Ovary (tissue), 9 donors: ENCODE measurements around the gene ATP6V1D. TPM values are rescaled to one million over a fixed set of nuclear protein-coding genes. Genes with fewer than 3 reads are reported as not detected.
"Not testable (repeated sequence)": the region's sequence is repeated elsewhere in the genome, so short reads cannot be mapped to it uniquely, and the experiment has no call there.

Source experiments
- DNase-seq, 5 donors: peaks; one replicate each; pipeline ENCODE4 v3.0.0-alpha.2; 2019 to 2020
- H3K27ac ChIP-seq, 2 donors: fragments of 200-600 bp; one replicate each; pipeline versions ENCODE4 v1.5.1 to v1.8.0; 2019 to 2022
- H3K27me3 ChIP-seq: fragments of 200-600 bp; one replicate; pipeline ENCODE4 v1.8.0; 2022
- H3K36me3 ChIP-seq: fragments of 200-600 bp; sonication (generic); one replicate; pipeline ENCODE4 v1.5.1; 2019
- H3K4me1 ChIP-seq: one replicate; pipeline ENCODE4 v1.8.1; 2013; ENCODE audit warnings: mild to moderate bottlenecking, moderate library complexity; ENCODE audit not compliant: insufficient read depth
- H3K4me3 ChIP-seq: fragments of 200-600 bp; sonication (generic); one replicate; pipeline ENCODE4 v1.5.1; 2017
- H3K9me3 ChIP-seq, 2 donors: fragments of 200-600 bp in 1 of 2; sonication (generic) in 1 of 2; one replicate each; pipeline versions ENCODE4 v1.5.1 to v1.8.1; 2013 to 2019; ENCODE audit warnings: mild to moderate bottlenecking in 1 of 2, moderate library complexity in 1 of 2
- EP300 ChIP-seq: sonication (generic); formaldehyde crosslinking; IDR thresholded peaks from one replicate; pipeline ENCODE4 v1.6.1; 2017; ENCODE audit warnings: antibody characterized with exemption
- POLR2A ChIP-seq: fragments of 450-650 bp; IDR thresholded peaks from one replicate; pipeline ENCODE4 v1.6.1; 2017; ENCODE audit warnings: antibody characterized with exemption, mild to moderate bottlenecking, moderate library complexity
- WGBS, 3 donors: extraction: QIAGEN DNeasy Blood & Tissue Kit in 1 of 3; methylation state at CpG; one replicate each; pipeline versions ENCODE4 v1.1.5 to v1.1.7; 2013 to 2017; 5-methylcytosine and 5-hydroxymethylcytosine counted together
- intact Hi-C, 4 donors: fragments of 100-400 bp; cut with DNase I; formaldehyde crosslinking; loops; one replicate each; pipeline versions ENCODE4 v1.11.0 to v1.15.1; 2022 to 2023
- polyA plus RNA-seq, 2 donors: library from polyadenylated mRNA; stranded (reverse); fragments of 200-250 nt in 1 of 2; fragments of 350-450 nt in 1 of 2; fragmentation: Illumina TruSeq in 1 of 2; extraction: RNeasy Lipid Tissue Mini Kit (QIAGEN cat#74804) in 1 of 2; gene quantifications; one replicate each; pipeline ENCODE4 v1.2.3, GENCODE V29; 2013 to 2014
- total RNA-seq, 7 donors: library from RNA; depleted of rRNA in 2 of 7; stranded (reverse); fragments of >200 nt in 2 of 7; fragmentation: NEBNext Ultra II Directional in 3 of 7; extraction: Animal tissue kit (Norgen Biotek cat#: 25700) in 3 of 7; gene quantifications; one replicate each; pipeline versions ENCODE4 v1.1.0 to v1.2.4, GENCODE V29; 2016 to 2023
- TF ChIP-seq, protein P1 (sequence below), 3 donors: fragments of 450-650 bp in 2 of 3; fragments of 200-600 bp in 1 of 3; IDR thresholded peaks; one replicate each; pipeline versions ENCODE4 v1.5.1 to v1.8.0; 2016 to 2022; ENCODE audit warnings: antibody characterized with exemption in 3 of 3, mild to moderate bottlenecking in 1 of 3
- donor health status: DM: no; HTN: no; CAD: no; lungs with moderate emphysema.
- donor health status: DM: no; HTN: no; CAD: no.
- donor health status: Bipolar disorder and iron deficiency.
- donor health status: DM: yes; HTN: yes; CAD: no.
- donor health status: DM: no; HTN: no; CAD: no.
- donor health status: DM: yes; HTN: yes; CAD: no.

Gene ATP6V1D
- total and polyA plus RNA-seq, 9 donors, result 21.5 to 77.1 (median 35.4) TPM

DNA sequence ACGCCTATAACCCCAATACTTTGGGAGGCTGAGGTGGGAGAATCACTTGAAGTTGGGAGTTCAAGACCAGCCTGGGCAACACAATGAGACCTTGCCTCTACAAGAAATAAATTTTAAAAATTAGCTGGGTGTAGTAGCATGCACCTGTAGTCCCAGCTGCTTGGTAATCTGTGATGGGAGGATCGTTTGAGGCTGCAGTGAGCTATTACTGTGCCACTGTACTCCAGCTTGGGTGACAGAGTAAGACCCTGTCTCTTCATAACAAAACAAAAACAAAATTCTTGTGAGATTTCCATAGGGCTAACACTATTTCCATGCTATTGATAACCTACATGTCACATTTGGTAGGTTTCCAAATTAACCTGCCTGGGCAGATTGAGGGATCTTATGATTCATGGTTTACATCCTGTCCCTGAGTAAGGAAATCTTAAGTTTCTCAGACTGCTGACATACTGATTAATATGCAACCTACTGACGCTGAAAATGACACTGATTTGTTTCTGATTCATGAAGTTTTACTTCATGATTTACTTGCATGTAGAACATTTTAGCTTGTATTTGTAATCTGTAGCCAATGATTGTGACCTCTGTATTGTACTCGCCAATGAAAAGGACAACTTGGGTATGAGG lies 15.9 kb downstream of the ATP6V1D start:
- H3K4me3 ChIP-seq, result no peak overlapping the region
- H3K27me3 ChIP-seq, result no peaks in the 10 kb centered on the region
- H3K27ac ChIP-seq, result no peak overlapping the region
- intact Hi-C loops, result no loop called here
- H3K4me1 ChIP-seq, result no peaks in the 10 kb centered on the region
- no peaks in the 10 kb centered on the region for H3K36me3 ChIP-seq
- WGBS, 3 donors, result 92 to 95% (median 93%) methylated on average over 4 of the region's 4 CpGs
- no peak for DNase-seq
- TF ChIP-seq EP300, result no peak
- TF ChIP-seq, protein P1, sequence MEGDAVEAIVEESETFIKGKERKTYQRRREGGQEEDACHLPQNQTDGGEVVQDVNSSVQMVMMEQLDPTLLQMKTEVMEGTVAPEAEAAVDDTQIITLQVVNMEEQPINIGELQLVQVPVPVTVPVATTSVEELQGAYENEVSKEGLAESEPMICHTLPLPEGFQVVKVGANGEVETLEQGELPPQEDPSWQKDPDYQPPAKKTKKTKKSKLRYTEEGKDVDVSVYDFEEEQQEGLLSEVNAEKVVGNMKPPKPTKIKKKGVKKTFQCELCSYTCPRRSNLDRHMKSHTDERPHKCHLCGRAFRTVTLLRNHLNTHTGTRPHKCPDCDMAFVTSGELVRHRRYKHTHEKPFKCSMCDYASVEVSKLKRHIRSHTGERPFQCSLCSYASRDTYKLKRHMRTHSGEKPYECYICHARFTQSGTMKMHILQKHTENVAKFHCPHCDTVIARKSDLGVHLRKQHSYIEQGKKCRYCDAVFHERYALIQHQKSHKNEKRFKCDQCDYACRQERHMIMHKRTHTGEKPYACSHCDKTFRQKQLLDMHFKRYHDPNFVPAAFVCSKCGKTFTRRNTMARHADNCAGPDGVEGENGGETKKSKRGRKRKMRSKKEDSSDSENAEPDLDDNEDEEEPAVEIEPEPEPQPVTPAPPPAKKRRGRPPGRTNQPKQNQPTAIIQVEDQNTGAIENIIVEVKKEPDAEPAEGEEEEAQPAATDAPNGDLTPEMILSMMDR (IDR thresholded peaks at IDR 0.05), result no peak
- no peak for TF ChIP-seq POLR2A
- H3K9me3 ChIP-seq, result no peaks in the 10 kb centered on the region

DNA sequence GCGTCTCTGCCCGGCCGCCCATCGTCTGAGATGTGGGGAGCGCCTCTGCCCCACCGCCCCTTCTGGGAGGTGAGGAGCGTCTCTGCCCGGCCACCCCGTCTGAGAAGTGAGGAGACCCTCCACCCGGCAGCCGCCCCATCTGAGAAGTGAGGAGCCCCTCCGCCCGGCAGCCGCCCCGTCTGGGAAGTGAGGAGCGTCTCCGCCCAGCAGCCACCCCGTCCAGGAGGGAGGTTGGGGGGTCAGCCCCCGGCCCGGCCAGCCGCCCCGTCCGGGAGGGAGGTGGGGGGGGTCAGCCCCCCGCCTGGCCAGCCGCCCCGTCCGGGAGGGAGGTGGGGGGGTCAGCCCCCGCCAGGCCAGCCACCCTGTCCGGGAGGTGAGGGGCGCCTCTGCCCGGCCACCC lies 18.4 kb downstream of the ATP6V1D start:
- H3K9me3 ChIP-seq, H3K36me3 ChIP-seq, H3K4me3 ChIP-seq, intact Hi-C loops, H3K27me3 ChIP-seq, H3K27ac ChIP-seq, DNase-seq, H3K4me1 ChIP-seq: not testable (repeated sequence)
- 96 to 99% (median 97%) methylated on average over 23 to 31 of the region's 31 CpGs for WGBS, 3 donors

DNA sequence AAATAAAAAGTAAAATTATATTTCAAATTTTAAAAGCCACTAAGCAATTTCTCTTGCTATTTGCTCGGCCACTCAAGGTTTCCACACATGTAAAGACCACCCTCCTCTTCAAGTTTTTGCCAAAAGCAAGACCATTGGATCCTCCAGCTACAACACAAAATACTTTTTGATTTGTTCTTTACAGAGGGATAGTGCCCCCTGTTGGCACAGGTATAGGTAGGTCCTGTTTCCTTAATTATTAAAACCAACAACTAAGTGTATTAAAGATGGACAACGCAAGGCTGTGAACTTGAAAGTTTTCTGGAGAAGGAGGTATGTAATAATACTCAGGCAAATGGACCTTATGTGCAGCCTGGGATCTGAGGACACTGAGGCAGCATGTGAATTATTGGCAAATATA lies 23.8 kb downstream of the ATP6V1D start:
- Histone ChIP-seq H3K27ac (no peak overlapping the region), H3K4me1 (no peaks in the 10 kb centered on the region), H3K4me3 (no peak overlapping the region), H3K9me3 (no peaks in the 10 kb centered on the region), H3K27me3 (no peaks in the 10 kb centered on the region), H3K36me3 (no peaks in the 10 kb centered on the region)
- TF ChIP-seq, protein P1 (IDR thresholded peaks at IDR 0.05), result no peak
- WGBS, 3 donors, result 91 to 95% (median 93%) methylated on average over 2 of the region's 2 CpGs
- DNase-seq, result no peak
- intact Hi-C loops, result no loop called here

DNA sequence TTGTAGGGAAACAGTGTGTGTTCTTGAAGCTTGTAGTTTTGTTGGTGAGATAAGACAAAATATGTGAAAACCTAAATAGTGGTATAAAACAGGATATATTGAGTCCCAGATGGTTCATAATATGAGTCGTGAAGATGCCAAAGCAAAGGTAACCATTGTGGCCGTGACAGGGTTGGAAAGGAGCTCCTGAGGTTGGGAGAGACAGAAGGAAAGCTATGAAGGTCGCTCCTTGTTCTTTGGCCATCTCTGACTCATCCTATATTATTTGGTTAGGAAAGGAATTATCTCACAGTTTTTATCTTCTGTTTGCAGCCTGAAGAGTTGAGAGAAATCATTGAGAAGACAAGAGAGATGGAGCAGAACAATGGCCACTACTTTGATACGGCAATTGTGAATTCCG lies 27.1 kb downstream of the ATP6V1D start:
- no peak for TF ChIP-seq EP300
- no peak for TF ChIP-seq POLR2A
- TF ChIP-seq, protein P1 (IDR thresholded peaks at IDR 0.05), result no peak
- intact Hi-C loops, result no loop called here
- H3K9me3 ChIP-seq, result no peaks in the 10 kb centered on the region
- H3K36me3 ChIP-seq, result no peaks in the 10 kb centered on the region
- no peak overlapping the region for H3K27ac ChIP-seq
- 87 to 88% (median 87%) methylated on average over 5 of the region's 5 CpGs for WGBS, 3 donors
- H3K4me3 ChIP-seq, result no peak overlapping the region
- no peaks in the 10 kb centered on the region for H3K27me3 ChIP-seq
- DNase-seq, result no peak
- no peaks in the 10 kb centered on the region for H3K4me1 ChIP-seq

DNA sequence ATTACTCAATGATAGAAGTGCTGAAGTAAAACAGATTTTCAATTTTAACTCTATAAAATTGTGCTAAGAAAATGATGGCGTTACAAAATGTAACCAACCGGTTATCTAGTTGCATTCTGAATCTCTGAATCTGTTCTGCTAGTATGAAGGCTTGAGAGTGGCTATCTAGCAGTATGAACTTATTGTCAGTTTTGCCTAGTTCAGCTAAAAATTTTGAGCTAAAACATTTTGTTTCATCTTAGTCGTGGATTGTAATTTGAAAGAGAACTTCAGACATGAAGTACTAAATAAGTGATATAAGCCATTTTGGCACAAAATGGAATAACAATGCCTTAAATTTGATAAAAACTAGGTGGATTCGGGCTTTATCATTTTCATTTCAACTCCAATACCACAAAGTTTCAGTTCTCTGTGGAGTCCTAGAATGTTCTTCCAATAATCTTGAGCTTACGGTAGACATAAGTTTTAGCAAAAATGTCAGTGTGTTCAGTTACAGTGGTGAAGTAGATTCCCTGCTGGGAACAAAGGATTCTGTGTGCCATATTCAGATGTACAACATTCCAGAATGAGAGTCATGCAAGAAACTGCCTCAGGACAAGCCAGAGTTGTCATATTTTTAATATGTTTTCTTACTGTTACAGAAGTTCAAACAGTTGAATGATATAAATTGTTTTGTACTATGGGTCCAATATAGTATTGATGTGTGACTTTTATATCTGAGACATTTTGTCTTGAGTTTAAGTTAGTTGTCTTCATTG lies 28.1 kb downstream of the ATP6V1D start:
- TF ChIP-seq POLR2A, result no peak
- TF ChIP-seq, protein P1 (IDR thresholded peaks at IDR 0.05), result no peak
- no peak for TF ChIP-seq EP300
- H3K4me3 ChIP-seq, result no peak overlapping the region
- H3K27ac ChIP-seq, result no peak overlapping the region
- DNase-seq, result no peak
- H3K36me3 ChIP-seq, result no peaks in the 10 kb centered on the region
- no peaks in the 10 kb centered on the region for H3K4me1 ChIP-seq
- 66 to 90% (median 70%) methylated on average over 5 of the region's 5 CpGs for WGBS, 3 donors
- H3K9me3 ChIP-seq, result no peaks in the 10 kb centered on the region
- intact Hi-C loops, result no loop called here
- H3K27me3 ChIP-seq, result no peaks in the 10 kb centered on the region

DNA sequence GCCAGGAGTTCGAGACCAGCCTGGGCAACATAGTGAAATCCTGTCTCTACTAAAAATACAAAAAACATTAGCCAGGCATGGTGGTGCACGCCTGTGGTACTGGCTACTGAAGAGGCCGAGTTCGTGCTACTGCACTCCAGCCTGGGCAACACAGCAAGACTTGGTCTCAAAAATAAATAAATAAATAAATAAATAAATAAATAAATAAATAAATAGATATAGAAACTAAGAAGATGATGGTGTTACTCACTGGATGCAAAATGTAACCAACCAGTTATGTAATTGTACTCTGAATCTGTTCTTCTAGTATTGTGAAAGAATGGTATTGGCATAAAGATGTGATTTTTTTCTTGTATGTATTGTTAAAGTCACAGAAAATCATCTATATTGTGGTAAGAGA lies 29.9 kb downstream of the ATP6V1D start:
- H3K36me3 ChIP-seq, DNase-seq, H3K27ac ChIP-seq, intact Hi-C loops, H3K4me1 ChIP-seq, H3K27me3 ChIP-seq, H3K4me3 ChIP-seq, H3K9me3 ChIP-seq: not testable (repeated sequence)
- WGBS, 3 donors, result 96 to 100% (median 99%) methylated on average over 4 of the region's 4 CpGs
